22Rv1 (cell line): ENCODE data around the gene ZFP36.

Experiments
- H3K27ac ChIP-seq: fragments of 450-650 bp; 2 replicates; pipeline ENCODE4 v1.5.1; 2017
- ZFX ChIP-seq: fragments of 450-650 bp; IDR thresholded peaks from 2 replicates; pipeline ENCODE4 v1.6.1; 2017; ENCODE audit warnings: antibody characterized with exemption, borderline replicate concordance
- TF ChIP-seq, protein P1 (sequence below): fragments of 450-650 bp; IDR thresholded peaks from 2 replicates; pipeline ENCODE4 v1.5.1; 2017; ENCODE audit warnings: mild to moderate bottlenecking

ZFP36 gene

DNA sequence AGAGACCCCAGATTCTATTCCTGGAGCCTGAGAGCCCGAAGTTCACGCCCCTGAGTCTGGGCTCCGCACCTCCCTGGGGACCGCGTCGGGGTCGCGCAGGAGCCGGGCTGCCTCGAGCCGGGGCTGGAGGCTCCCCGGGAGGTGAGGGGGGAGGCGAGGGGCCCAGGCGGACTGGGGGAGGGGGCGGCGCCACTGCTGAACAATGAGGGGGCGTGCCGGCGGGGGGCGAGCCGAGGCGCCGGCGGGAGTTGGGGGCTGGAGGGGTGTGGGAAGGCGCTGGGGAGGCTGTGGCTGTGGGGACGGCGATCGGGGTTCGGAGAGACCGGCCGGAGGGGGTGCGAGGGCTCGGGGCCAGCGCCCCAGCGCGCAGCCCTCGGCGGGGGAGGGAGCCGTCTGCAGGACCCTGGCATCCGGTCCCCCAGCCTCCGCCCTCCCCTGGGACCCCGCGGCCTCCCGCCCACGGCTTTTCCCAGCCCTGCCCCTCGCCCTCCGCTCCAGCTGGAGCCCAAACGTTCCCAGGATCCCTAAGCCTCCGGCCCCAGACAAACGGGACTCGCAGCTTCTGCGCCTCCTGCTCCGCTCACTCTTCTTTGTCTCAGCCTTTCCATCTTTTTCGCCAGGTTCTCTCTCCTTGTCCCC is 6.7 kb downstream of the ZFP36 start:
- TF ChIP-seq ZFX, result no peak
- TF ChIP-seq, protein P1, sequence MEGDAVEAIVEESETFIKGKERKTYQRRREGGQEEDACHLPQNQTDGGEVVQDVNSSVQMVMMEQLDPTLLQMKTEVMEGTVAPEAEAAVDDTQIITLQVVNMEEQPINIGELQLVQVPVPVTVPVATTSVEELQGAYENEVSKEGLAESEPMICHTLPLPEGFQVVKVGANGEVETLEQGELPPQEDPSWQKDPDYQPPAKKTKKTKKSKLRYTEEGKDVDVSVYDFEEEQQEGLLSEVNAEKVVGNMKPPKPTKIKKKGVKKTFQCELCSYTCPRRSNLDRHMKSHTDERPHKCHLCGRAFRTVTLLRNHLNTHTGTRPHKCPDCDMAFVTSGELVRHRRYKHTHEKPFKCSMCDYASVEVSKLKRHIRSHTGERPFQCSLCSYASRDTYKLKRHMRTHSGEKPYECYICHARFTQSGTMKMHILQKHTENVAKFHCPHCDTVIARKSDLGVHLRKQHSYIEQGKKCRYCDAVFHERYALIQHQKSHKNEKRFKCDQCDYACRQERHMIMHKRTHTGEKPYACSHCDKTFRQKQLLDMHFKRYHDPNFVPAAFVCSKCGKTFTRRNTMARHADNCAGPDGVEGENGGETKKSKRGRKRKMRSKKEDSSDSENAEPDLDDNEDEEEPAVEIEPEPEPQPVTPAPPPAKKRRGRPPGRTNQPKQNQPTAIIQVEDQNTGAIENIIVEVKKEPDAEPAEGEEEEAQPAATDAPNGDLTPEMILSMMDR, result no peak

DNA sequence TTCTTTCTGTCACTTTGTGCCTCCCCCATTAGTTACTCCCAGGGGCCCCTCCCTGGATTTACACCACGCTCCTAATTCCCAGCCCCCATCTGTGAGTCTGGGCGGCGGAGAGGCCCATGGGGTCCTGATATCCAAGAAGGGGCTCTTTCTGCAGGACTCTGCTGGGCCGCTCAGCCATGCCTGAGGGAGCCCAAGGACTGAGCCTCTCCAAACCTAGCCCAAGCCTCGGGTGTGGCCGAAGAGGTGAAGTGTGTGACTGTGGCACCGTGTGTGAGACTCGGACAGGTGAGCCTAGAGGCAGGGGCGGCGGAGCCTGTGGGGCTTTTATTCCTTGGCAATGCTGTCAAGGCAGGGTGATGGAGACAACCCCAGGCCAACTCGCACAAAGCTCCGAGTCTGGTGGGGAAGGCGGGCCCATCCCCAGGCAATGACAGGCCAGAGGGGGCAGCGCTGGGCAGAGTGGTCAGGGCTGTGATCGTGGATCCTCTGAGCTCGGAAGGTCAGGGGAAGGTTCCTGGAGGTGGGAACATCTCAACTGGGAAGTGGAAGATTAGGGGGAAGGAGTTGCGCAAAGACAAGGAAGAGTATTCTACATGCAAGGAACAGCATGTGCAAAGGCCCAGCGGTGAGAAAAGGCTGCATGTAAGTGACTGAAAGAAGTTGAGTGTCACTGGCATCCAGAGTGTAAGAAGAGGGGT is 7.4 kb downstream of the ZFP36 start:
- no peak overlapping the region; the same call in 1 of the 2 replicates for H3K27ac ChIP-seq
- TF ChIP-seq, protein P1, result peak; percentile 38
- TF ChIP-seq ZFX, result no peak

More for the DNA sequence above, 6.7 kb downstream of the ZFP36 start:
- peak overlapping the region; percentile 98 for H3K27ac ChIP-seq

DNA sequence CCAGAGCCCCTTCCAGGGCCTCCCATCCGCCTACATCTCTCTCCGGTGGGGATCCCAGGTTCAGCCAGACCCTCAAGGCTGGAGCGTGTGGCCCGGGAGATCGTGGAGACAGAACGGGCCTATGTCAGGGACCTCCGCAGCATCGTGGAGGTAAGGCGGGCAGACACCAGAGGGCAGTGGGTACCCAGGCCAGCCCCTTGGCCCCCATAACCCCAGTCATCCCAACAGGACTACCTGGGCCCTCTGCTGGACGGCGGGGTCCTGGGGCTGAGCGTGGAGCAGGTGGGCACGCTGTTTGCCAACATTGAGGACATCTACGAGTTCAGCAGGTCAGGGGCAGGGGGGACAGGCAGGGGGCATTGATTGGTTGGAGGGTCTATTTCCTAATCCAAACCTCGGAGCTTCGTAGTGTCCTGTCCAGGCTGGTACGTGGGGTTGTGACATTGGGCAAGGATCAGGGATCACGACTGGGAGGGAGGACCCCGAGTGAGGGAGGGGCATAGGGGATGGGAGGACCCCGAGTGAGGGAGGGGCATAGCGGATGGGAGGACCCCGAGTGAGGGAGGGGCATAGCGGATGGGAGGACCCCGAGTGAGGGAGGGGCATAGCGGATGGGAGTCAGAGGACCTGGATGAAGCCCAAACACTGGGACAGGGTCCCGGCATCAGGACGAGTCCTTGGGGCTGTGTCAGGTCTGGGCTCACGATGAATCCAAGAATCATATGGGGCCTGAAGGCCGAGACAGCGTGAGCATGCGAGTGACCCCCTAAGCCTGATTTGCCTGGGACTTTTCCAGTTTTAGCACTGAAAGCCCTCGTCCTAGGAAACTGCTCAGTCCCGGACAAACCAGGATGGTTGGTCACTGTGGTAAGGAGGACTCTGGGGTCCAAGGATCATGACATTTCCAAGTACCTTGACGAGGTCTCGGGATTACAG is 8.7 kb downstream of the ZFP36 start:
- no peak overlapping the region for H3K27ac ChIP-seq
- TF ChIP-seq, protein P1, result no peak
- TF ChIP-seq ZFX, result no peak

DNA sequence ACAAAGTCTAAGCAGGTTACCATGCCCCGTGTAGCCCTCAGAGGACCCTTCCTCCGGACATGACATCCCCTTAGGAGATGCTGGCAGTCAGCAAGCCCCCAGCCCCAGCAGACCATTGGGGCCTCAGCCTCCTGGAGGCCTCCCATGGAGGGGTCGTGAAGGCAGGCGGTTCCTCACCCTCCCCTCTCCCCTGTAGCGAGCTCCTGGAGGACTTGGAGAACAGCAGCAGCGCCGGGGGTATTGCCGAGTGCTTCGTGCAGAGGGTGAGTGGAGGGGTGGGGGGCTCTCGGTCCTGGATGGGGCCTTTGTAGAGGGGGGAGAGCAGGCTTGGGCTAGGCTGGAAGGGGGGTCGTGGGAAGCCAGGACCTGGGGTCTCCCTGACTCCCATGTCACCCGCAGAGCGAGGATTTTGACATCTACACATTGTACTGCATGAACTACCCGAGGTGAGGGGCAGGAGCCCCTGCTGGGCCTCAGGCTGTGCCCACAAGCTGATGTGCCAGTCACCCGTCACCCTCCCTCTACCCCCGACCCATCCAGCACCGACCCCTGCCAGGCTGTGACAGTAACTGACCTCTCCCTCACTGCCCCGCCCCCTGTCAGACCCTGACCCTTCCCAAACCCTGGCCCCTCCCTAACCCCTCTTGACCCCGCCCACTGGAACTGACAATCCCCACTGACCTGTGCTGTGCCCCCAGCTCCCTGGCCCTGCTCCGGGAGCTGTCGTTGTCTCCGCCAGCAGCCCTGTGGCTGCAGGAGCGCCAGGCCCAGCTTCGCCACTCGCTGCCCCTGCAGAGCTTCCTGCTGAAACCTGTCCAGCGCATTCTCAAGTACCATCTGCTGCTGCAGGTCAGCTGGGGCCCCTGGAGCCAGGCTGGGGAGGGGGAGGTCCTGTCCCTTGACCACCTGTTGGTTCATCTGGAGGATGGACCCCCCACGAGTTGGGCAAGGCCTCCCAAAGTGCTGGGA is 9.8 kb downstream of the ZFP36 start:
- no peak overlapping the region for H3K27ac ChIP-seq
- TF ChIP-seq, protein P1, result no peak
- TF ChIP-seq ZFX, result no peak

DNA sequence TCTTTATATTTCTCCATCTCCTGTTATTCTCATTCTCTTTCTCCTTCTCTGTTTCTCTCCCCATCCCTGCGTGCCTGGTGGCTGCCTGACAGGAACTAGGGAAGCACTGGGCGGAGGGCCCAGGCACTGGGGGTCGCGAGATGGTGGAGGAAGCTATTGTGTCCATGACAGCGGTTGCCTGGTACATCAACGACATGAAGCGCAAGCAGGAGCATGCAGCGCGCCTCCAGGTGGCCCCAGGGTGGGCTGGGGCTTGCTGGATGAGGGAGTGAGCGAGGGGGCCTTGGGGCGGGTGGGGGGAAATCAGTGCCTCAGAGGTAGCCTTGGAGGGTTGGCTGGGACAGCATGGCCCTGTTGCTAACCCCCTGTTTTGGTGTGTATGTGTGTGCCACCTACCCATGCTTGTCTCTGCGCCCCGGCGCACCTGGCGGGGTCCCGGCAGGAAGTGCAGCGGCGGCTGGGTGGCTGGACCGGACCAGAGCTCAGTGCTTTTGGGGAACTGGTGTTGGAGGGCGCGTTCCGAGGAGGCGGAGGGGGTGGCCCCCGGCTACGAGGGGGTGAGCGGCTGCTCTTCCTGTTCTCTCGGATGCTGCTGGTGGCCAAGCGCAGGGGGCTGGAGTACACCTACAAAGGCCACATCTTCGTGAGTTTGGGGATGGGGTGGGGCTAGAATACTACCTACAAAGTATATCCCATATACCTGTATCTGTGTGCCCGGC is 11.0 kb downstream of the ZFP36 start:
- TF ChIP-seq ZFX, result no peak
- TF ChIP-seq, protein P1, result no peak
- no peak overlapping the region for H3K27ac ChIP-seq

DNA sequence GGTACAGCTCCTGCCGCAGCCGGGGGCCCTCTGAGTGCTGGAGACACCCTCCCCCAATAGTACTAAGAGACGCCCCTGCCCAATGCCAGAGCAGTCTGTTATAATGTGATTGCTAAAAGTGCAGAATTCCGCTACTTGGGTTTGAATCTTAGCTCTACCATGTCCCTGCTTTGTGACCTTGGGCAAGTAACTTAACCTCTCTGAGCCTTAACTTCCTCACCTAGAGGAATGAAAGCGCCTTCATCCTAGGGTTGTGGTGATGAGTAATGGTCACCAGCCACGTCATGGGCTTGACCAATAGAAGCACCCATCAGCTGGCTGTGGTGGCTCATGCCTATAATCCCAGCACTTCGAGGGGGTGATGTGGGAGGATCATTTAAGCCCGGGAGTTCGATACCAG is 12.4 kb downstream of the ZFP36 start:
- H3K27ac ChIP-seq, result no peak overlapping the region
- no peak for TF ChIP-seq ZFX
- TF ChIP-seq, protein P1, result no peak
